ENCODE results near the gene C8G.

The C8G gene

GRCh38 chr9:136980669-136981478 is 35.8 kb downstream of the C8G start:
- H3K4me1 ChIP-seq, result peaks cover 0 to 28% (median 17%) of the 10 kb centered on the region in 4 donors

GRCh38 chr9:136981588-136982231 is 36.7 kb downstream of the C8G start:
- Histone ChIP-seq H3K4me3 (no peak overlapping the region), H3K27me3 (peaks cover 0 to 81% of the 10 kb centered on the region in 2 donors), H3K27ac (no peak overlapping the region), H3K36me3 (no peaks in the 10 kb centered on the region), H3K4me1 (peaks cover 0 to 24% (median 15%) of the 10 kb centered on the region in 4 donors), H3K9me3 (no peaks in the 10 kb centered on the region)
- intact Hi-C loops (cut with DNase I; ENCODE audit: low total_unique reads), result no loop called here
- DNase-seq, result no peak
- TF ChIP-seq CTCF (IDR thresholded peaks at IDR 0.05), result no peak

More at GRCh38 chr9:136980669-136981478, 35.8 kb downstream of the C8G start:
- no peak for DNase-seq
- H3K36me3 ChIP-seq, result no peaks in the 10 kb centered on the region
- TF ChIP-seq CTCF (IDR thresholded peaks at IDR 0.05), result no peak
- no peaks in the 10 kb centered on the region for H3K9me3 ChIP-seq
- no peak overlapping the region for H3K4me3 ChIP-seq
- intact Hi-C loops (cut with DNase I; ENCODE audit: low total_unique reads), result no loop called here
- no peak overlapping the region for H3K27ac ChIP-seq
- peaks cover 0 to 74% of the 10 kb centered on the region in 2 donors for H3K27me3 ChIP-seq

GRCh38 chr9:136982232-136983051 is 37.4 kb downstream of the C8G start, which contains the start of gene LCNL1:
Gene LCNL1 (plus strand): TSS chr9:136982993. CDS start chr9:136983587, 594 bp downstream.
- intact Hi-C loops (cut with DNase I; ENCODE audit: low total_unique reads), result no loop called here
- peaks cover 0 to 81% of the 10 kb centered on the region in 2 donors for H3K27me3 ChIP-seq

GRCh38 chr9:136983167-136983566 is 38.1 kb downstream of the C8G start:
- intact Hi-C loops (cut with DNase I; ENCODE audit: low total_unique reads), result no loop called here
- H3K27ac ChIP-seq, result no peak overlapping the region
- peaks cover 0 to 14% (median 7%) of the 10 kb centered on the region in 4 donors for H3K4me1 ChIP-seq
- no peak for DNase-seq
- H3K27me3 ChIP-seq, result peaks cover 0 to 75% of the 10 kb centered on the region in 2 donors
- no peak overlapping the region for H3K4me3 ChIP-seq
- no peaks in the 10 kb centered on the region for H3K9me3 ChIP-seq
- no peaks in the 10 kb centered on the region for H3K36me3 ChIP-seq
- TF ChIP-seq CTCF (IDR thresholded peaks at IDR 0.05), result no peak

More at GRCh38 chr9:136982232-136983051, 37.4 kb downstream of the C8G start, which contains the start of gene LCNL1:
- H3K9me3 ChIP-seq, result no peaks in the 10 kb centered on the region
- H3K4me1 ChIP-seq, result peaks cover 0 to 21% (median 14%) of the 10 kb centered on the region in 4 donors
- no peak for TF ChIP-seq CTCF (IDR thresholded peaks at IDR 0.05)
- no peak within 1 kb of the TSS for H3K27ac ChIP-seq
- H3K4me3 ChIP-seq, result no peak within 1 kb of the TSS
- DNase-seq, result no peak
- no peaks in the 10 kb centered on the region for H3K36me3 ChIP-seq

GRCh38 chr9:136983656-136984314 is 38.7 kb downstream of the C8G start:
- Histone ChIP-seq H3K36me3 (no peaks in the 10 kb centered on the region), H3K9me3 (no peaks in the 10 kb centered on the region), H3K27ac (no peak overlapping the region), H3K27me3 (peaks cover 0 to 74% of the 10 kb centered on the region in 2 donors), H3K4me3 (no peak overlapping the region), H3K4me1 (peaks cover 0 to 9% (median 3%) of the 10 kb centered on the region in 4 donors)
- intact Hi-C loops (cut with DNase I; ENCODE audit: low total_unique reads), result no loop called here
- TF ChIP-seq CTCF (IDR thresholded peaks at IDR 0.05), result no peak
- DNase-seq, result no peak
